HepG2 (cell line): ENCODE data around the gene ZNF860. TPM values are rescaled to one million over a fixed set of nuclear protein-coding genes. Genes with fewer than 3 reads are reported as not detected.

Experiments used
- ATAC-seq: fragments of 200-7000 bp; cut with Tn5 transposase; 3 replicates; pipeline ENCODE4 v1.9.1; 2020; ENCODE audit warnings: mild to moderate bottlenecking, moderate library complexity
- BruUV-seq: library from RNA; stranded (reverse); fragments of 400-500 nt; replicated peaks from 2 replicates; lab custom pipeline; 2021; lab: Mats Ljungman, UMichigan
- CTCF ChIA-PET: fragments of 300-600 bp; formaldehyde crosslinking; extraction: SDS; loops from one replicate; lab custom pipeline; 2021; ENCODE audit warnings: low total read pairs, inconsistent platforms, low intra/inter-chr PET ratio; lab: Yijun Ruan, JAX
- POLR2A ChIA-PET: fragments of 350-600 bp; sonication (Branson Sonifier 250); formaldehyde crosslinking; loops from one replicate; lab custom pipeline; 2020; ENCODE audit warnings: antibody characterized with exemption, inconsistent platforms; lab: Yijun Ruan, JAX
- DNase-seq: peaks from one replicate; pipeline ENCODE4 v3.0.0-alpha.2; 2015; ENCODE audit warnings: low spot score
- FAIRE-seq: peaks from 3 replicates; lab custom pipeline; 2011; peaks lifted over from hg19 to GRCh38; lab: Jason Lieb, UNC
- H2AFZ ChIP-seq: one replicate; pipeline ENCODE4 v1.6.1; 2011; ENCODE audit warnings: low read length, inconsistent platforms
- H3K27ac ChIP-seq: fragments of 300-600 bp; 3 replicates; pipeline ENCODE4 v1.8.0; 2011; ENCODE audit warnings: mixed run types, mild to moderate bottlenecking, mixed read lengths, low read length, inconsistent platforms; ENCODE audit not compliant: insufficient read depth; ENCODE audit errors: extremely low read length
- H3K27me3 ChIP-seq, 2 experiments: fragments of 200-600 bp in 1 of 2; 2 replicates in 1 of 2; 3 replicates in 1 of 2; pipeline versions ENCODE4 v1.6.0 to v1.8.0; 2011; ENCODE audit warnings: low read length in 2 of 2, mild to moderate bottlenecking in 2 of 2, moderate library complexity in 2 of 2, inconsistent platforms in 1 of 2; ENCODE audit not compliant: insufficient read depth in 2 of 2, control insufficient read depth in 1 of 2
- H3K36me3 ChIP-seq, 2 experiments: fragments of 200-600 bp in 1 of 2; replicated peaks in 1 of 2; 2 replicates in 1 of 2; 3 replicates in 1 of 2; pipeline versions ENCODE4 v1.5.1 to v1.8.0; 2011; ENCODE audit warnings: low read length in 2 of 2, inconsistent platforms in 1 of 2; ENCODE audit not compliant: insufficient read depth in 2 of 2, control insufficient read depth in 1 of 2
- H3K4me1 ChIP-seq: 2 replicates; pipeline ENCODE4 v1.5.1; 2012; ENCODE audit warnings: low read length, inconsistent platforms; ENCODE audit not compliant: insufficient read depth
- H3K4me2 ChIP-seq: 2 replicates; pipeline ENCODE4 v1.6.0; 2011; ENCODE audit warnings: low read depth, low read length, inconsistent platforms
- H3K4me3 ChIP-seq, 3 experiments: fragments of 200-600 bp in 1 of 3; sonication (generic), shearing (Covaris generic) in 1 of 3; replicated peaks in 1 of 3; 2 replicates each; pipeline ENCODE4 v1.5.1; 2011 to 2016; ENCODE audit warnings: low read length in 3 of 3, inconsistent platforms in 2 of 3, low read depth in 2 of 3, mild to moderate bottlenecking in 2 of 3, control low read depth in 1 of 3, mixed read lengths in 1 of 3; ENCODE audit not compliant: insufficient read depth in 1 of 3
- H3K79me2 ChIP-seq: one replicate; pipeline ENCODE4 v1.6.1; 2011; ENCODE audit warnings: low read length, inconsistent platforms; ENCODE audit not compliant: insufficient read depth
- H3K9ac ChIP-seq: 2 replicates; pipeline ENCODE4 v1.6.0; 2011; ENCODE audit warnings: mild to moderate bottlenecking, low read depth, low read length, inconsistent platforms; ENCODE audit not compliant: insufficient read depth
- H3K9me3 ChIP-seq: 2 replicates; pipeline ENCODE4 v1.5.1; 2012; ENCODE audit warnings: mild to moderate bottlenecking, low read length
- H4K20me1 ChIP-seq: 2 replicates; pipeline ENCODE4 v1.6.0; 2011; ENCODE audit warnings: inconsistent platforms, mild to moderate bottlenecking, low read length, moderate library complexity; ENCODE audit not compliant: insufficient read depth
- MYC ChIP-seq: sonication (generic); formaldehyde crosslinking; IDR thresholded peaks from 2 replicates; pipeline ENCODE4 v1.9.0; 2021; ENCODE audit warnings: missing genetic modification reagents, borderline replicate concordance
- PCBP1 ChIP-seq: fragments of 200-400 bp; formaldehyde crosslinking; IDR thresholded peaks from 2 replicates; pipeline ENCODE4 v1.6.1; 2017; ENCODE audit warnings: mild to moderate bottlenecking, low read depth, low read length, borderline replicate concordance
- RBFOX2 ChIP-seq: fragments of 200-400 bp; formaldehyde crosslinking; IDR thresholded peaks from 2 replicates; pipeline ENCODE4 v1.6.1; 2017; ENCODE audit warnings: low read depth, mild to moderate bottlenecking, low read length
- REPIN1 ChIP-seq: sonication (generic); formaldehyde crosslinking; IDR thresholded peaks from 2 replicates; pipeline ENCODE4 v1.8.0; 2022; ENCODE audit warnings: missing genetic modification reagents, low read depth, mild to moderate bottlenecking, borderline replicate concordance
- SALL1 ChIP-seq: sonication (generic); formaldehyde crosslinking; IDR thresholded peaks from 2 replicates; pipeline ENCODE4 v1.8.0; 2022; ENCODE audit warnings: mild to moderate bottlenecking, missing genetic modification reagents
- U2AF1 ChIP-seq: fragments of 200-400 bp; formaldehyde crosslinking; optimal IDR thresholded peaks from 2 replicates; pipeline ENCODE3; 2017; ENCODE audit warnings: mild to moderate bottlenecking, low read depth, low read length
- ZNF101 ChIP-seq: sonication (generic); formaldehyde crosslinking; IDR thresholded peaks from 2 replicates; pipeline ENCODE4 v1.4.0; 2020; ENCODE audit warnings: mild to moderate bottlenecking, low read depth, missing genetic modification reagents, borderline replicate concordance
- ZNF24 ChIP-seq: fragments of 450-650 bp; IDR thresholded peaks from 2 replicates; pipeline ENCODE4 v1.6.1; 2017; ENCODE audit warnings: antibody characterized with exemption, mild to moderate bottlenecking
- ZNF264 ChIP-seq: sonication (generic); formaldehyde crosslinking; IDR thresholded peaks from 2 replicates; pipeline ENCODE4 v1.4.0; 2020; ENCODE audit warnings: missing genetic modification reagents
- ZNF652 ChIP-seq: IDR thresholded peaks from 2 replicates; pipeline ENCODE4 v1.6.1; 2016; ENCODE audit warnings: low read depth, borderline replicate concordance
- ZNF670 ChIP-seq: sonication (generic); formaldehyde crosslinking; IDR thresholded peaks from 2 replicates; pipeline ENCODE4 v1.8.0; 2022; ENCODE audit warnings: mild to moderate bottlenecking, missing genetic modification reagents, borderline replicate concordance
- WGBS: methylation state at CpG from one replicate; pipeline ENCODE4 v1.1.6; 2017; ENCODE audit warnings: low lambda C conversion rate; 5-methylcytosine and 5-hydroxymethylcytosine counted together
- in situ Hi-C: cut with HindIII; loops from 2 replicates; pipeline ENCODE4 v1.10.0; 2017; ENCODE audit warnings: low pct_unique_long_range_greater_than_20kb; ENCODE audit not compliant: extremely low pct_ligation_motif_present
- intact Hi-C: fragments of 100-400 bp; cut with micrococcal nuclease; formaldehyde crosslinking; loops from one replicate; pipeline ENCODE4 v1.10.0; 2022; ENCODE audit not compliant: unreplicated experiment
- polyA plus RNA-seq, 8 experiments: library from polyadenylated mRNA; depleted of rRNA in 3 of 8; stranded (reverse) in 7 of 8; unstranded in 1 of 8; fragments of >200 nt; fragmentation: Illumina TruSeq in 4 of 8; extraction: Trizol in 4 of 8; gene quantifications; 2 replicates each; pipeline versions ENCODE4 v1.2.1 to v1.2.3, GENCODE V29; 2011 to 2016; ENCODE audit warnings: low read depth in 4 of 8, missing spikeins in 1 of 8, mixed read lengths in 1 of 8; ENCODE audit not compliant: insufficient read depth in 1 of 8
- total RNA-seq, 5 experiments: library from RNA; depleted of rRNA; stranded (reverse); fragments of >200 nt; fragmentation: Illumina TruSeq; extraction: Trizol; gene quantifications; 2 replicates each; pipeline ENCODE4 v1.2.3, GENCODE V29; 2016; ENCODE audit warnings: low read depth in 1 of 5
- TF ChIP-seq, protein P1 (sequence below): sonication (generic); formaldehyde crosslinking; IDR thresholded peaks from 2 replicates; pipeline ENCODE4 v1.4.0; 2020; ENCODE audit warnings: missing genetic modification reagents, borderline replicate concordance
- TF ChIP-seq, protein P2 (sequence below): sonication (generic); formaldehyde crosslinking; IDR thresholded peaks from 2 replicates; pipeline ENCODE4 v1.5.1; 2020; ENCODE audit warnings: missing genetic modification reagents, mild to moderate bottlenecking, borderline replicate concordance
- TF ChIP-seq, protein P3 (sequence below): sonication (generic); formaldehyde crosslinking; IDR thresholded peaks from 2 replicates; pipeline ENCODE4 v1.5.0; 2020; ENCODE audit warnings: mild to moderate bottlenecking, missing genetic modification reagents, borderline replicate concordance

The ZNF860 gene
- total and polyA plus RNA-seq, 2 of the 13 experiments (the other 11 are each of a cell fraction or from before 2014, with no cell fraction given): 0.55 to 0.73 TPM

DNA sequence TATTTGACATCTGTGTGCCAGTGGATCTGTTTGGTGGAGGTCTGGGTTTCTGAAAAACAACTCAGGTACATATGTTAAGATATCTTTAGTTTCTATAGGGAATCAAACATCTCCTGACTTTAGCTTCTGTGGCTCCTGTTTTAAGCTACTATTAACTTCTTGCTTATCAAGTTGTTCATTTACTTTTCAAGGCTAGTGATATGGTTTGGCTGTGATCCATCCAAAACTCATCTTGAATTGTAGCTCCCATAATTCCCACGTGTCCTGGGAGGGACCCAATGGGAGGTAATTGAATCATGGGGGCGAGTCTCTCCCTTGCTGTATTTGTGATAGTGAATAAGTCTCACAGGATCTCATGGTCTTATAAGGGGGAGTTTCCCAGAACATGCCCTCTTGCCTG lies 41.4 kb downstream of the ZNF860 start (continued):
- TF ChIP-seq ZNF24 (no peak), SALL1 (CRISPR knock-in tag) (no peak), ZNF652 (no peak), ZNF670 (CRISPR knock-in tag) (no peak), MYC (no peak), REPIN1 (CRISPR knock-in tag) (no peak)
- TF ChIP-seq, protein P1, sequence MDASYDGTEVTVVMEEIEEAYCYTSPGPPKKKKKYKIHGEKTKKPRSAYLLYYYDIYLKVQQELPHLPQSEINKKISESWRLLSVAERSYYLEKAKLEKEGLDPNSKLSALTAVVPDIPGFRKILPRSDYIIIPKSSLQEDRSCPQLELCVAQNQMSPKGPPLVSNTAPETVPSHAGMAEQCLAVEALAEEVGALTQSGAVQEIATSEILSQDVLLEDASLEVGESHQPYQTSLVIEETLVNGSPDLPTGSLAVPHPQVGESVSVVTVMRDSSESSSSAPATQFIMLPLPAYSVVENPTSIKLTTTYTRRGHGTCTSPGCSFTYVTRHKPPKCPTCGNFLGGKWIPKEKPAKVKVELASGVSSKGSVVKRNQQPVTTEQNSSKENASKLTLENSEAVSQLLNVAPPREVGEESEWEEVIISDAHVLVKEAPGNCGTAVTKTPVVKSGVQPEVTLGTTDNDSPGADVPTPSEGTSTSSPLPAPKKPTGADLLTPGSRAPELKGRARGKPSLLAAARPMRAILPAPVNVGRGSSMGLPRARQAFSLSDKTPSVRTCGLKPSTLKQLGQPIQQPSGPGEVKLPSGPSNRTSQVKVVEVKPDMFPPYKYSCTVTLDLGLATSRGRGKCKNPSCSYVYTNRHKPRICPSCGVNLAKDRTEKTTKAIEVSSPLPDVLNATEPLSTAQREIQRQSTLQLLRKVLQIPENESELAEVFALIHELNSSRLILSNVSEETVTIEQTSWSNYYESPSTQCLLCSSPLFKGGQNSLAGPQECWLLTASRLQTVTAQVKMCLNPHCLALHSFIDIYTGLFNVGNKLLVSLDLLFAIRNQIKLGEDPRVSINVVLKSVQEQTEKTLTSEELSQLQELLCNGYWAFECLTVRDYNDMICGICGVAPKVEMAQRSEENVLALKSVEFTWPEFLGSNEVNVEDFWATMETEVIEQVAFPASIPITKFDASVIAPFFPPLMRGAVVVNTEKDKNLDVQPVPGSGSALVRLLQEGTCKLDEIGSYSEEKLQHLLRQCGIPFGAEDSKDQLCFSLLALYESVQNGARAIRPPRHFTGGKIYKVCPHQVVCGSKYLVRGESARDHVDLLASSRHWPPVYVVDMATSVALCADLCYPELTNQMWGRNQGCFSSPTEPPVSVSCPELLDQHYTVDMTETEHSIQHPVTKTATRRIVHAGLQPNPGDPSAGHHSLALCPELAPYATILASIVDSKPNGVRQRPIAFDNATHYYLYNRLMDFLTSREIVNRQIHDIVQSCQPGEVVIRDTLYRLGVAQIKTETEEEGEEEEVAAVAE (CRISPR knock-in tag): no peak

DNA sequence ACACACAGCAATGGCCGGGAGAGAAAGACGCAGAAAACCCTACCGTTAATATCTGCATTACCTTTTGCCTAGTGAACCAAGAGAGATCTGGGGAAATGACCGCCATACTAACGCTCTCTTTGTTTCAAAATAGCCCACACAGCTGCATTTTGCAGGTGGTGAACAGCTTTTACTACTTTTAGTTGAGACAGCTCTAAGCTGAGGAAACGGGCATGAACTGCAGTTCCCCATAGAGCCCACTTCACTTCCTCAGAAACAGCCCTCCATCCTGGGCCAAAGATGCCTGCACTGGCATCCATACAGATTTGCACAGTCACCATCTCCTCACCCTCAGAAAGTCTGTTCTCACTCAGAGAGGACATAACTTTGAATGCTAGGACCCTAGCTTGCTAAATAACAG lies 45.0 kb downstream of the ZNF860 start:
- in situ Hi-C loops: no loop called here
- BruUV-seq: no TSS peak
- no peak for FAIRE-seq
- H3K36me3 ChIP-seq: no peaks in the 10 kb centered on the region
- peaks cover 8% of the 10 kb centered on the region for H3K4me1 ChIP-seq
- no peaks in the 10 kb centered on the region for H3K27me3 ChIP-seq
- H3K9me3 ChIP-seq: no peaks in the 10 kb centered on the region
- ATAC-seq: no peak
- H3K4me3 ChIP-seq: no peak overlapping the region
- H3K9ac ChIP-seq: no peak overlapping the region
- intact Hi-C loops: loop anchor here (5.0 kb wide), 1 partner anchor 71 kb away; no protein-coding TSS in a partner anchor
- ChIA-PET CTCF (no interaction called here), POLR2A (no interaction called here)
- no peak for DNase-seq
- no peak overlapping the region for H2AFZ ChIP-seq
- no peak overlapping the region for H3K27ac ChIP-seq
- no peaks in the 10 kb centered on the region for H3K79me2 ChIP-seq
- no peaks in the 10 kb centered on the region for H4K20me1 ChIP-seq
- 41% methylated on average over 6 of the region's 6 CpGs for WGBS
- H3K4me2 ChIP-seq: no peak overlapping the region
- TF ChIP-seq ZNF101 (CRISPR knock-in tag) (no peak), RBFOX2 (no peak), U2AF1 (no peak), PCBP1 (no peak), ZNF264 (CRISPR knock-in tag) (no peak)
- TF ChIP-seq, protein P2, sequence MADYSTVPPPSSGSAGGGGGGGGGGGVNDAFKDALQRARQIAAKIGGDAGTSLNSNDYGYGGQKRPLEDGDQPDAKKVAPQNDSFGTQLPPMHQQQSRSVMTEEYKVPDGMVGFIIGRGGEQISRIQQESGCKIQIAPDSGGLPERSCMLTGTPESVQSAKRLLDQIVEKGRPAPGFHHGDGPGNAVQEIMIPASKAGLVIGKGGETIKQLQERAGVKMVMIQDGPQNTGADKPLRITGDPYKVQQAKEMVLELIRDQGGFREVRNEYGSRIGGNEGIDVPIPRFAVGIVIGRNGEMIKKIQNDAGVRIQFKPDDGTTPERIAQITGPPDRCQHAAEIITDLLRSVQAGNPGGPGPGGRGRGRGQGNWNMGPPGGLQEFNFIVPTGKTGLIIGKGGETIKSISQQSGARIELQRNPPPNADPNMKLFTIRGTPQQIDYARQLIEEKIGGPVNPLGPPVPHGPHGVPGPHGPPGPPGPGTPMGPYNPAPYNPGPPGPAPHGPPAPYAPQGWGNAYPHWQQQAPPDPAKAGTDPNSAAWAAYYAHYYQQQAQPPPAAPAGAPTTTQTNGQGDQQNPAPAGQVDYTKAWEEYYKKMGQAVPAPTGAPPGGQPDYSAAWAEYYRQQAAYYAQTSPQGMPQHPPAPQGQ (CRISPR knock-in tag): no peak
- TF ChIP-seq, protein P3, sequence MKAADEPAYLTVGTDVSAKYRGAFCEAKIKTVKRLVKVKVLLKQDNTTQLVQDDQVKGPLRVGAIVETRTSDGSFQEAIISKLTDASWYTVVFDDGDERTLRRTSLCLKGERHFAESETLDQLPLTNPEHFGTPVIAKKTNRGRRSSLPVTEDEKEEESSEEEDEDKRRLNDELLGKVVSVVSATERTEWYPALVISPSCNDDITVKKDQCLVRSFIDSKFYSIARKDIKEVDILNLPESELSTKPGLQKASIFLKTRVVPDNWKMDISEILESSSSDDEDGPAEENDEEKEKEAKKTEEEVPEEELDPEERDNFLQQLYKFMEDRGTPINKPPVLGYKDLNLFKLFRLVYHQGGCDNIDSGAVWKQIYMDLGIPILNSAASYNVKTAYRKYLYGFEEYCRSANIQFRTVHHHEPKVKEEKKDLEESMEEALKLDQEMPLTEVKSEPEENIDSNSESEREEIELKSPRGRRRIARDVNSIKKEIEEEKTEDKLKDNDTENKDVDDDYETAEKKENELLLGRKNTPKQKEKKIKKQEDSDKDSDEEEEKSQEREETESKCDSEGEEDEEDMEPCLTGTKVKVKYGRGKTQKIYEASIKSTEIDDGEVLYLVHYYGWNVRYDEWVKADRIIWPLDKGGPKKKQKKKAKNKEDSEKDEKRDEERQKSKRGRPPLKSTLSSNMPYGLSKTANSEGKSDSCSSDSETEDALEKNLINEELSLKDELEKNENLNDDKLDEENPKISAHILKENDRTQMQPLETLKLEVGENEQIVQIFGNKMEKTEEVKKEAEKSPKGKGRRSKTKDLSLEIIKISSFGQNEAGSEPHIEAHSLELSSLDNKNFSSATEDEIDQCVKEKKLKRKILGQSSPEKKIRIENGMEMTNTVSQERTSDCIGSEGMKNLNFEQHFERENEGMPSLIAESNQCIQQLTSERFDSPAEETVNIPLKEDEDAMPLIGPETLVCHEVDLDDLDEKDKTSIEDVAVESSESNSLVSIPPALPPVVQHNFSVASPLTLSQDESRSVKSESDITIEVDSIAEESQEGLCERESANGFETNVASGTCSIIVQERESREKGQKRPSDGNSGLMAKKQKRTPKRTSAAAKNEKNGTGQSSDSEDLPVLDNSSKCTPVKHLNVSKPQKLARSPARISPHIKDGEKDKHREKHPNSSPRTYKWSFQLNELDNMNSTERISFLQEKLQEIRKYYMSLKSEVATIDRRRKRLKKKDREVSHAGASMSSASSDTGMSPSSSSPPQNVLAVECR: no peak
